WERI-Rb-1 (cell line): ENCODE measurements around the gene PAF1.

ENCODE experiments used
- DNase-seq: peaks from one replicate; pipeline ENCODE4 v3.0.0-alpha.2; 2020
- H3K27ac ChIP-seq: fragments of 250-450 bp; sonication (Bioruptor Pico); 2 replicates; pipeline ENCODE4 v1.5.1; 2020; ENCODE audit warnings: mild to moderate bottlenecking, moderate library complexity
- H3K27me3 ChIP-seq: fragments of 250-450 bp; sonication (Bioruptor Pico); 2 replicates; pipeline ENCODE4 v1.5.1; 2021; ENCODE audit warnings: mild to moderate bottlenecking, low read depth, moderate library complexity; ENCODE audit not compliant: insufficient read depth, severe bottlenecking
- H3K36me3 ChIP-seq: fragments of 250-450 bp; sonication (Bioruptor Pico); 2 replicates; pipeline ENCODE4 v1.5.1; 2020; ENCODE audit warnings: mild to moderate bottlenecking, moderate library complexity
- H3K4me3 ChIP-seq: 2 replicates; pipeline ENCODE4 v1.5.1; 2011; ENCODE audit warnings: low read depth, mild to moderate bottlenecking, control low read depth, low read length
- H3K9me3 ChIP-seq: fragments of 250-450 bp; sonication (Bioruptor Pico); 2 replicates; pipeline ENCODE4 v1.5.1; 2021; ENCODE audit warnings: mild to moderate bottlenecking, moderate library complexity; ENCODE audit not compliant: severe bottlenecking
- CTCF ChIP-seq: IDR thresholded peaks from 2 replicates; pipeline ENCODE4 v1.5.1; 2011; ENCODE audit warnings: low read depth, mild to moderate bottlenecking, control low read depth, inconsistent platforms, low read length

Gene PAF1

GRCh38 chr19:39413911-39414608 is 23.2 kb upstream of the PAF1 start:
- peak overlapping the region; percentile 91 for H3K27ac ChIP-seq
- peak; percentile 69 for DNase-seq

GRCh38 chr19:39413272-39413910 is 22.5 kb upstream of the PAF1 start:
- Histone ChIP-seq H3K9me3 (no peaks in the 10 kb centered on the region), H3K36me3 (peaks cover 29% of the 10 kb centered on the region), H3K27ac (peak overlapping the region; percentile 91), H3K27me3 (no peaks in the 10 kb centered on the region), H3K4me3 (peak overlapping the region; percentile 70)
- peak; percentile 80 for DNase-seq
- no peak for TF ChIP-seq CTCF

More at GRCh38 chr19:39413911-39414608, 23.2 kb upstream of the PAF1 start:
- H3K4me3 ChIP-seq: peak overlapping the region; percentile 70
- H3K36me3 ChIP-seq: peaks cover 35% of the 10 kb centered on the region
- H3K27me3 ChIP-seq: no peaks in the 10 kb centered on the region
- no peaks in the 10 kb centered on the region for H3K9me3 ChIP-seq
- peak; percentile 51 for TF ChIP-seq CTCF

GRCh38 chr19:39412867-39413271 is 22.0 kb upstream of the PAF1 start:
- H3K27ac ChIP-seq: peak overlapping the region; percentile 91
- TF ChIP-seq CTCF: no peak
- DNase-seq: no peak
- H3K9me3 ChIP-seq: no peaks in the 10 kb centered on the region
- peaks cover 23% of the 10 kb centered on the region for H3K36me3 ChIP-seq
- peak overlapping the region; percentile 70 for H3K4me3 ChIP-seq
- no peaks in the 10 kb centered on the region for H3K27me3 ChIP-seq

- DNase-seq: peak; percentile 98
- H3K27ac ChIP-seq: peak within 1 kb of the TSS; percentile 91
- peaks cover 19% of the 10 kb centered on the region for H3K36me3 ChIP-seq
- H3K9me3 ChIP-seq: no peaks in the 10 kb centered on the region
- H3K27me3 ChIP-seq: no peaks in the 10 kb centered on the region
- TF ChIP-seq CTCF: peak; percentile 76
- H3K4me3 ChIP-seq: peak within 1 kb of the TSS; percentile 70
Observed at GRCh38 chr19:39412100-39412866, 21.4 kb upstream of the PAF1 start, which contains the start of gene PLEKHG2. Gene PLEKHG2 (plus strand): TSS chr19:39412669. CDS start chr19:39414087, 1,418 bp downstream.

DNA sequence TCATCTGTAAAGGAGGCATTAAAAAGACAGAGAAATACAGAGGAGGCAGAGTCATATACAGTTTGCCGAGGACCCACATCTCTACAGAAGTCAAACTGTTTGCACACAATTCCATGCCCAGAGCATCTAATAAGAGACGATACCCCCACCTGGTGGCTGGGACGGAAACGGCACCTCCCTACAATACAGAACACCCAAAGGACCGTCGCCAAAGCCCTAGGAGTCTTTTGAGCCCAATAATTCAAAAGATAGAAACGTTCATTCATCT is 20.9 kb upstream of the PAF1 start:
- Histone ChIP-seq H3K27me3 (no peaks in the 10 kb centered on the region), H3K36me3 (peaks cover 16% of the 10 kb centered on the region), H3K9me3 (no peaks in the 10 kb centered on the region), H3K27ac (peak overlapping the region; percentile 56), H3K4me3 (peak overlapping the region; percentile 70)
- TF ChIP-seq CTCF: peak; percentile 69
- DNase-seq: peak; percentile 90
